ENCODE measurements around the gene CTNNA1. TPM values are rescaled to one million over a fixed set of nuclear protein-coding genes. Genes with fewer than 3 reads are reported as not detected.
"Not testable (repeated sequence)": the region's sequence is repeated elsewhere in the genome, so short reads cannot be mapped to it uniquely, and the experiment has no call there.

CTNNA1 gene
- total RNA-seq, 2 experiments from 2014 or later, result 78.8 to 86.7 TPM

- Mint-ChIP-seq H3K9me3 (ENCODE audit: low read depth) (no peaks in the 10 kb centered on the region), H3K27me3 (peaks cover 3% of the 10 kb centered on the region), H3K4me1 (peaks cover 13% of the 10 kb centered on the region), H3K27ac (no peak overlapping the region), H3K36me3 (ENCODE audit: low read depth) (peaks cover 3% of the 10 kb centered on the region), H3K4me3 (no peak overlapping the region)
- DNase-seq (no peak), ATAC-seq (no peak)
- CTCF ChIA-PET, result interaction anchor here (0.6 to 0.7 kb wide), 3 partner anchors 69 to 168 kb away, joined by 3 to 4 read pairs (median 3); no protein-coding TSS in a partner anchor
- POLR2A ChIA-PET, result no interaction called here
- intact Hi-C loops (cut with DNase I, micrococcal nuclease), result no loop called here
These were observed 150.0 kb downstream of the CTNNA1 start for GRCh38 chr5:138903130-138903775.

DNA sequence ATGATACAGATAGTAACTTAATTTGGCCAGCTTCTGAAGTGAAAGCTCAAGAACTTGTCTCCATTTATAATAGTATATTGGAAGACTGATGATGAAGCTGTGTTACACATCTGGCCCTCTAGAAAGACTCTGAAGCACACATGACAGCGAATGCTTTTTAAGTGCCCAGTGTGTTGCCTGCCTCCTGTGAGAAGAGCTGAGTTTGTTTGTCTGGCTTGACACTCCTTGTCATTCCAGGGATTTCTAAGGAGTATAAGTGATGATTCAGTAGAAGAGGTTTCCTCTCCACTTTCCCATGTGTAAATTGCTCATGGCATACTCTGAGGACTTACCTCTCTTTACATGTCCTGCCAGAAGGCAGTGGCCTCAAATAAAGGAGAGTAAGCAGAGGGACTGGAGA is 152.3 kb downstream of the CTNNA1 start:
- Mint-ChIP-seq H3K4me1 (peaks cover 6% of the 10 kb centered on the region), H3K4me3 (no peak overlapping the region), H3K36me3 (ENCODE audit: low read depth) (peaks cover 3% of the 10 kb centered on the region), H3K27me3 (no peaks in the 10 kb centered on the region), H3K27ac (no peak overlapping the region), H3K9me3 (ENCODE audit: low read depth) (no peaks in the 10 kb centered on the region)
- ChIA-PET CTCF (no interaction called here), POLR2A (no interaction called here)
- intact Hi-C loops (cut with DNase I, micrococcal nuclease), result no loop called here
- ATAC-seq (no peak), DNase-seq (no peak)

GRCh38 chr5:138909734-138910133 is 156.5 kb downstream of the CTNNA1 start:
- Mint-ChIP-seq H3K27me3 (no peaks in the 10 kb centered on the region), H3K4me1 (no peaks in the 10 kb centered on the region), H3K9me3 (ENCODE audit: low read depth) (no peaks in the 10 kb centered on the region), H3K4me3 (no peak overlapping the region), H3K27ac (no peak overlapping the region), H3K36me3 (ENCODE audit: low read depth) (no peaks in the 10 kb centered on the region)
- intact Hi-C loops (cut with DNase I, micrococcal nuclease), result no loop called here
- ChIA-PET CTCF (no interaction called here), POLR2A (no interaction called here)
- DNase-seq (no peak), ATAC-seq (no peak)

DNA sequence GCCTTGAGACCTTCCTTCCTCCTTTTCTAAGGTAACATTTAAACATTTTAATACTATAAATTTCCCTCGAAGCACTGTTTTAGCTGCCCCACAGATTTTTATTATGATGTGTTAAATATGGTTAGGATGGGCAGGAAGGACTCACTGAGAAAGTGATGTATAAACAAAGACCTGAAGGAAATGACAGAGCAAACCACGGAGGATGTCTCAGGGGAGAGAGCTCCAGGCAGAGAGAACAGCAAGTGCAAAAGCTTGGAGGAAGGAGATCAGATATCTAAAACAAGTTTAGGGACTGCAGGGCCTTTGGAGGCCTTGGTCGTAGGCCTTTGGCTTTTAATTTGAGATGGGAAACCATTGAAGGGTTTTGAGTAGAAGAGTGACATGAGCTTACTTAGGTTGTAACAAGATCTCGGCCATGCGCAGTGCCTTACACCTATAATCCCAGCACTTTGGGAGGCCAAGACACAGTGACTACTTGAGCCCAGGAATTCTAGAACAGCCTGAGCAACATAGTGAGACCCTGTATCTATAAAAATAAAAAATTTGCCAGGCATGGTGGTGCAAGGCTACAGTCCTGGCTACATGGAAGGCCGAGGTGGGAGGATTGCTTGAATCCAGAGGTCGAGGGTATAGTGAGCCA is 157.4 kb downstream of the CTNNA1 start:
- CTCF ChIA-PET, result interaction anchor here (0.6 kb wide), 2 partner anchors 923 to 1911 kb away, joined by 3 read pairs; partner anchors contain the start of gene PCDHA5
- intact Hi-C loops (cut with DNase I, micrococcal nuclease), result no loop called here
- Mint-ChIP-seq H3K36me3 (ENCODE audit: low read depth) (no peaks in the 10 kb centered on the region), H3K27me3 (no peaks in the 10 kb centered on the region), H3K9me3 (ENCODE audit: low read depth) (no peaks in the 10 kb centered on the region), H3K4me1 (no peaks in the 10 kb centered on the region), H3K4me3 (no peak overlapping the region), H3K27ac (no peak overlapping the region)
- DNase-seq (no peak), ATAC-seq (no peak)
- POLR2A ChIA-PET, result no interaction called here

GRCh38 chr5:138911441-138911840 is 158.2 kb downstream of the CTNNA1 start:
- ChIA-PET POLR2A (no interaction called here), CTCF (no interaction called here)
- Mint-ChIP-seq H3K36me3 (ENCODE audit: low read depth) (no peaks in the 10 kb centered on the region), H3K27ac (no peak overlapping the region), H3K27me3 (no peaks in the 10 kb centered on the region), H3K4me1 (no peaks in the 10 kb centered on the region), H3K9me3 (ENCODE audit: low read depth) (no peaks in the 10 kb centered on the region), H3K4me3 (no peak overlapping the region)
- ATAC-seq (no peak), DNase-seq (no peak)
- intact Hi-C loops (cut with DNase I, micrococcal nuclease), result no loop called here

- Mint-ChIP-seq H3K27me3 (no peaks in the 10 kb centered on the region), H3K4me3 (no peak overlapping the region), H3K4me1 (no peaks in the 10 kb centered on the region), H3K27ac (no peak overlapping the region), H3K9me3 (ENCODE audit: low read depth) (no peaks in the 10 kb centered on the region), H3K36me3 (ENCODE audit: low read depth) (no peaks in the 10 kb centered on the region)
- ChIA-PET POLR2A (no interaction called here), CTCF (interaction anchor here (0.6 kb wide), 1 partner anchor 13 kb away, joined by 3 read pairs; no protein-coding TSS in a partner anchor)
- DNase-seq (no peak), ATAC-seq (no peak)
- intact Hi-C loops (cut with DNase I, micrococcal nuclease), result no loop called here
These were observed 158.9 kb downstream of the CTNNA1 start for GRCh38 chr5:138912093-138912492.

DNA sequence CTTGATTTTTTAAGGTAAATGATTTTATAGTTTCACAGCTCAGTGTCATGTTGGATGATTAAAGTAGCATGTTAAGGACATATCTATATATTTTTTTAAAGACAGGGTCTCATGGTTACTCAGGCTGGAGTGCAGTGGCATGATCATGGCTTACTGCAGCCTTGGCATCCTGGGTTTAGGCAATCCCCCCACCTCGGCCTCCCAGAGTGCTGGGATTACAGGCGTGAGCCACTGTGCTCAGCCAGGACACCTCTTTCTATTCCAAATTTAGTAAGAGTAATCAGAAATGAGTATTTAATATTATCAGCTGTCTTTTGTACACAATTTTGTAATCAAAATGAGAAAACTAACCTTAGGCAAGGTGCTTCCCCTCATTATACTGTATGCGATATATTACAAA is 160.5 kb downstream of the CTNNA1 start:
- H3K27ac Mint-ChIP-seq, result no peak overlapping the region
- ATAC-seq (no peak), DNase-seq (no peak)
- H3K9me3 Mint-ChIP-seq (ENCODE audit: low read depth), result no peaks in the 10 kb centered on the region
- POLR2A ChIA-PET, result no interaction called here
- no peak overlapping the region for H3K4me3 Mint-ChIP-seq
- intact Hi-C loops (cut with DNase I, micrococcal nuclease), result no loop called here
- CTCF ChIA-PET, result no interaction called here
- no peaks in the 10 kb centered on the region for H3K4me1 Mint-ChIP-seq
- H3K27me3 Mint-ChIP-seq, result no peaks in the 10 kb centered on the region
- no peaks in the 10 kb centered on the region for H3K36me3 Mint-ChIP-seq (ENCODE audit: low read depth)

GRCh38 chr5:138914338-138914737 is 161.1 kb downstream of the CTNNA1 start:
- Mint-ChIP-seq H3K4me1 (no peaks in the 10 kb centered on the region), H3K27me3 (no peaks in the 10 kb centered on the region), H3K27ac (no peak overlapping the region), H3K9me3 (ENCODE audit: low read depth) (no peaks in the 10 kb centered on the region), H3K4me3 (no peak overlapping the region), H3K36me3 (ENCODE audit: low read depth) (no peaks in the 10 kb centered on the region)
- ChIA-PET CTCF (no interaction called here), POLR2A (no interaction called here)
- ATAC-seq (no peak), DNase-seq (no peak)
- intact Hi-C loops (cut with DNase I, micrococcal nuclease), result no loop called here

DNA sequence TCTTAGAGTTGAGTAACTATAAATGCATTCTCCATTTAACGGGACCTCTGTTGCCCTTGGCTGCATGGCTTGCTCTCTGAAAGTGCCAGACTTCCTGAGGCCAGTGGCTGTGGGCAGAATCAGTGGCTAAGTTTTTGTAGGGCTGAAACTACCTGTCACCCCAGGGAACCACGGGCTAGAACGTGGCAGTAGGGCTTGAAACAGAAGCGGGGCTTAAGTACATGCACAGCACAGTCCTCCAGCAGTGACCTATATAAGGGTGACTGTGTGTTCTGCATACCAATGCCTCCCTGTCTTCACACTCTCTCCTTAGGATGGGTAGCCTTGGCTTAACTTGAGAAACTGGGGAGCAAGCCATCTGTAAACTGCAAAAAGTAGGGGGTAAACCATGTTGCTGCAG is 165.5 kb downstream of the CTNNA1 start:
- no peak overlapping the region for H3K27ac Mint-ChIP-seq
- no peak overlapping the region for H3K4me3 Mint-ChIP-seq
- no peaks in the 10 kb centered on the region for H3K4me1 Mint-ChIP-seq
- H3K27me3 Mint-ChIP-seq, result no peaks in the 10 kb centered on the region
- ChIA-PET POLR2A (no interaction called here), CTCF (no interaction called here)
- H3K9me3 Mint-ChIP-seq (ENCODE audit: low read depth), result no peaks in the 10 kb centered on the region
- intact Hi-C loops (cut with DNase I, micrococcal nuclease), result no loop called here
- DNase-seq (no peak), ATAC-seq (no peak)
- no peaks in the 10 kb centered on the region for H3K36me3 Mint-ChIP-seq (ENCODE audit: low read depth)

DNA sequence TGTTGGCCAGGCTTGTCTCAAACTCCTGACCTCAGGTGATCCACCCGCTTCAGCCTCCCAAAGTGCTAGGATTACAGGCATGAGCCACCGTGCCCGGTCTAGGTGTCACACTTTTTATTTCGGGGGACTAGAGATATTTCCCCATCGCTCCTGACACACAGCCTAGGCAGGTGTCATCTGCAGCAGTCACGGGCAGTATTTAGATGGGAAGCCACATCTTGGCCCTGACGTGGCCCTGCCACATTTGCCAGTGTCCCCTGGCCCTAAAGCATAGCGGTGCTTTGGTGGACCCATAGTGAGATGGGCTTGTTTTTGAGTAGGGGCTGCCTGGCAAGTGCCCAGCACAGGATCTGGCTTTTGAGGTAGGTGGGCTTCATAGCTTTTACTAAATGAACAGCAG is 167.0 kb downstream of the CTNNA1 start:
- H3K4me3 Mint-ChIP-seq, result no peak overlapping the region
- CTCF ChIA-PET, result no interaction called here
- POLR2A ChIA-PET, result no interaction called here

DNA sequence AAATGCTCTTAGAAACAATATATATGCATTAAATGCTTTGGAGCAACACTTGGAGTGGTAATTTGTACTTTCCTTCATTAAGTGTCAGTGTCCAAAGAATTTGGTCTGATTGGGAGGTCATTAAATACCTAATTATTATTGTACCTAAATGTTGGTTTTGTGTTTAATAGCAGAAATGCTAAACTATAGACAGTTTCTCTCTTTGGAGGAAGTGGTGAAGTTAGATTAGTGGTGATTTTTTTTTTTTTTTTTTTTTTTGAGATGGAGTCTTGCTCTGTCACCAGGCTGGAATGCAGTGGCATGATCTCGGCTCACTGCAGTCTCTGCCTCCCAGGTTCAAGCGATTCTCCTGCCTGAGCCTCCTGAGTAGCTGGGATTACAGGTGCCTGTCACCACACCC is 168.1 kb downstream of the CTNNA1 start:
- H3K27me3 Mint-ChIP-seq; H3K9me3 Mint-ChIP-seq (ENCODE audit: low read depth); H3K36me3 Mint-ChIP-seq (ENCODE audit: low read depth); H3K27ac Mint-ChIP-seq; POLR2A ChIA-PET; H3K4me1 Mint-ChIP-seq; intact Hi-C loops (cut with DNase I, micrococcal nuclease); ATAC-seq; H3K4me3 Mint-ChIP-seq; DNase-seq: not testable (repeated sequence)
- CTCF ChIA-PET, result interaction anchor here (0.6 kb wide), 1 partner anchor 1425 kb away, joined by 3 read pairs; no protein-coding TSS in a partner anchor

More for the DNA sequence above, 167.0 kb downstream of the CTNNA1 start:
- DNase-seq (no peak), ATAC-seq (no peak)
- Mint-ChIP-seq H3K27me3 (no peaks in the 10 kb centered on the region), H3K36me3 (ENCODE audit: low read depth) (no peaks in the 10 kb centered on the region), H3K27ac (no peak overlapping the region), H3K4me1 (no peaks in the 10 kb centered on the region), H3K9me3 (ENCODE audit: low read depth) (no peaks in the 10 kb centered on the region)
- intact Hi-C loops (cut with DNase I, micrococcal nuclease), result no loop called here

- intact Hi-C loops (cut with DNase I, micrococcal nuclease), result no loop called here
- H3K27me3 Mint-ChIP-seq, result no peaks in the 10 kb centered on the region
- ChIA-PET POLR2A (no interaction called here), CTCF (no interaction called here)
- no peaks in the 10 kb centered on the region for H3K4me1 Mint-ChIP-seq
- ATAC-seq (no peak), DNase-seq (no peak)
- no peak overlapping the region for H3K27ac Mint-ChIP-seq
- peaks cover 4% of the 10 kb centered on the region for H3K36me3 Mint-ChIP-seq (ENCODE audit: low read depth)
- H3K9me3 Mint-ChIP-seq (ENCODE audit: low read depth), result no peaks in the 10 kb centered on the region
- H3K4me3 Mint-ChIP-seq, result no peak overlapping the region
These were observed 169.3 kb downstream of the CTNNA1 start for GRCh38 chr5:138922494-138922893.

Data from activated CD4-positive, alpha-beta T cell treated with anti-CD3 and anti-CD28 coated beads for 36 hours (primary cell).